Stimulated activated CD8-positive, alpha-beta memory T cell treated with anti-CD3 and anti-CD28 coated beads, Interleukin-7, amount 100 ng/mL, for 24 hours (primary cell): Measurements from ENCODE around the gene GALNT10.
"Not testable (repeated sequence)": the region's sequence is repeated elsewhere in the genome, so short reads cannot be mapped to it uniquely, and the experiment has no call there.

Experiments
- DNase-seq: peaks from one replicate; pipeline ENCODE4 v3.0.0-alpha.2; 2020; ENCODE audit warnings: low read depth

Gene GALNT10

DNA sequence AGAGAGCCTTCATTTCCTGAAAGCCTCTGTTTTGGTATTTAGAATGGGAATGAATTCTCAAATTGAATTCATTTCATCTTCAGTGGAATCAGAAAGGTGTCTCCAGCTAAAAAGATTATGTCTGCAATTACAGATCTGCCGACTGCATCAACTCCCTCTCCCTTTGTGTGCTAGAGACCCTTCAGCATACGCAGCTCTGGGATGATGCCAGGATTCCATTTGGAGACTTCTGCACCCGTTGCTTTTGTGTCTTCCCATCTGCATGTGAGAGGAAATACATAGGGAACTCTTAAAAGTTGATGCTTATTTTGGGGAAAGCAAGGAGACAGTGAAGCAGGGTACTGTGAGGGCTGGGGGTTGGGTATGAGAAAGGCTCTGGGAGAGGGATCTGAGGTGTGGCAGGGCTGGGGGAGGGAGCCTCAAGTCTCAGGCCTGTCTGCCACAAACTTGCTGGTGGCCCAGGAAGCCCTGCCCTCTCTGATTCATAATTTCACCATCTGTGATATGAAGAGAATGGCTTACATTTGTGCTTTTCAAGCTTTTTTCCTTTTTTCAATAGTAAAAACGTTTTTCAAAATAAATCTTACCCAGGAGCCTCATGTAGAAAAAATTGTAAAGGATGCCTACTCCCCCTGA is 165.6 kb downstream of the GALNT10 start:
- no peak for DNase-seq

DNA sequence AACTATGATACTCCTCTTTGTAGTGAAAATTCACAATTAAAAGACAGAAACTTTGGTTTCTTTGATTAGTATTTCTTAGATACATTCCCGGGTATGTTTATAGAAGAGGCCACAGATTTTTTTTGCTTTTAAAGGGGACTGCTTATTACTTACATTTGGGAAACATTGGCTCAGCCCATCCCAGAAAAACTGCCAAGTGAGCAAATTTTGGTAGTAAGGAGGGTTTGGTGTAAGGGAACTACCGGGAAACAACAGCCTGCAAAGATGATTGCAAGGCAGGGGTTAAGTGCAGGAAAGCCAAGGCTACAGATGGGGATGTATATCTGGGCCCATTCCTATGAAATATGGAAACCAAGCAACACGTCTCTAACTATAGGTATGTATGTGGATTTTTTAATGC is 166.4 kb downstream of the GALNT10 start:
- no peak for DNase-seq

DNA sequence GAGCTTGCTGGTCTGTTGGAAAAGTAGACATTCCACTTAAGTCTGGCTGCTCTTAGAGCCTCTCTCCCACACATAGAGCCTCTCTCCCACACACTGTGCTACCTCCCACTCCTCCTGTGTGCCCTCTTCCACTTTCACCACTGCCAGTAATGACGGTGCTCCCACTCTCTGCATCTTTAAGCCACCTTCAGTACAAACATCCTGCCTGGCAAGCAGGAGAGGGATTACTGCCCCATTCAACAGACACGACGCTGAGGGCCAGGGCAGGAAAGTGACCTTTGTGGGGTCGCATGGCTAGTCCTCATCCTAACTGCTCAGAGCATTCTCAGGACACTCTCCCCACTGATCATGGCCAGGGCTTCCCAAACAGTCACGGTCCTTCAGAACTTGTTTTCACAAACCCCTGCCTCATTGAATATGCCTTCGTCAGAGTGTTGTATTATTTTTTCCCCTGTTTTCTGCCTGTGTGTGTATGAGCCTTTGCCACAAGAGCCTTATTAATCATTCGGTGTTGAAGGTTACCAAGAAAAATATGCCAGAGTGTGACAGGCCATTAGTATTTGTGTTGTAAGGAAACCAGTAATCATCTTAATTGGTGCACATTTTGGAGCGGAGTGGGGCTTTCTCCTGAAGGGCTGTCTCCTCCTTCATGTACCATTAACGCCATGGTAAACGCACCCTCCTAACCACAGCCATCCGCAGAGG is 168.1 kb downstream of the GALNT10 start:
- no peak for DNase-seq

DNA sequence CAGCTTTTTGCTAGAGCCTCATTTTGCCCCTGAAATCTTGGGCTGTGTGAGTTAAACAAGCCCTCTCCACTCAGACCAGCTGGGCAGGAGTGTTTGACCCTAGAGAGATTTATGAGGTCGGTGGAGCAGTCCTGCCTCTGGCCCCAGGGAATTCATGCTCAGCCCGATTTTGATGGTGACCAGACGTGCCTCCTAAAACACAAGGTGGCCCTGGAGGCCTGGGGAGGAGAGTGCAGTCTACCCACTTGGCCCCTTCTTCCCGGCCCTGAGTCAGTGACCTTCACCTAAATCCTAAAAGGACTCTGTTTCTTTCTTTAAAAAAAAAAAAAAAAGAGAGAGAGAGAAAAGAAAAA is 168.7 kb downstream of the GALNT10 start:
- no peak for DNase-seq

DNA sequence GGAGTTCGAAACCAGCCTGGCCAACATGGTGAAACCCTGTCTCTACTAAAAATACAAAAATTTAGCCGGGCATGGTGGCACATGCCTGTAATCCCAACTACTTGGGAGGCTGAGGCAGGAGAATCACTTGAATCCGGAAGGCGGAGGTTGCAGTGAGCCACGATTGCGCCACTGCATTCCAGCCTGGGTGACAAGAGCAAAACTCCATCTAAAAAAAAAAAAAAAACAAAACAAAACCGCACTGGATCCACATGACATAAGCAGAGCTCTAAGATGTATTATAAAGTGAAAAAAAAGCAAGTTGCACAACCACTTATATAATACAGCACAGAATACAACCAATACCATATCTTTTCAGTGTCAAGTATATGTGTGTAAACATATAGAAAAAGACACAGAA is 169.7 kb downstream of the GALNT10 start:
- not testable (repeated sequence) for DNase-seq

DNA sequence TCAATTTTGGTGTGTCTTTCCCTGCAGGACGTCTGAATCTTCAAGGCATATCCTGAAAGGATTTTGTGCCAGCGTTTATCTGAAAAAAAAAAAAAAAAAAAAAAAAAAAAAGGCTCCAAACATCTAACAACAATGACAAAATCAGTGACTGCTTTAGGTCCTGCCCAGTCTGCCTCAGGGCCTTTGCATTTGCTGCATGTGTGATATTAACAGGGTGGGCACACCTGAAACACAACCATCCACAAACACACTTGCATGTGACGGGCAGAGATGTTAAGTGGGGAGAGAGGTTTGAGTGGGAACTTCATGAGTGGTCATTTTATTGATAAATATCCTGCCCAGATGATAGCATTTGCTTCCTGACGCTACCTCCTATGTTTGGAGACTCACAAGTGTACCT is 172.9 kb downstream of the GALNT10 start:
- DNase-seq, result no peak

DNA sequence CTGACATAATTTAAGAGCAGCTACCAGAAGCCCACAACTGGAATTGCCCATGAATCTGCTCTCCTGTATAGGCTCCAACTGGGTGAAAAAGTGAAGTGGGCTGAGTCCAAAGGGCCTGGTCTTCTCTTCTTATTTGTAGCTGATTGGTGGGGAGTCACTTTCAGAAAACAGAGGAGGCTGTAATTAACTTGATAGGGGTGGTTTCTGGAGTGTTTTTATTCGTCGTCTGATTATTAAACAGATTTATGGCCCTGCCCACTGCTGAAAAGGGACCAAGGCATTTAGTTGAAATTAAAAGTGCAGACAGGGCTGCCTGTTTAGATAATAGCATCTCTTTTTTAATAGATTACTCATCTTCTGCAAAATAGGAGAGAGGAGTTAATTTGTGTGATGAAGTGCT is 174.2 kb downstream of the GALNT10 start:
- no peak for DNase-seq

DNA sequence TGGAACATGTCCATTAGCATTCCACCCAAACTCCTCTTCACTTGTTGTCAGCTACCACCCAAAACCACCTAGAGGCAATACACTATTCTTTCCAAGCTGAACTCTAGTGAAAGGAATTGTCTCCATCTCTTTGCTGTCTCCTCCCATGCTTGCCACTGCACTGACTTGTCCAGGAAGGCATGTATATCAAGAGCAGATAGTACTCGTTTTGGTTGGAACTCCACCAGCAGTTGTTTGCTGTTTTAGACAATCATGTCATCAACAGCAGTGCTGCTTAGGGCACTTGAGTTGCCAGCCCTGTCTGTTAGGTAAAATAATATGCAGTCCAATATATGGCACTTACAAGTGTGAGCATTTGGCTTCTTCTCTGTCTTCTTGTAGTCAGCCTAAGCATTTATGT is 175.3 kb downstream of the GALNT10 start:
- no peak for DNase-seq

DNA sequence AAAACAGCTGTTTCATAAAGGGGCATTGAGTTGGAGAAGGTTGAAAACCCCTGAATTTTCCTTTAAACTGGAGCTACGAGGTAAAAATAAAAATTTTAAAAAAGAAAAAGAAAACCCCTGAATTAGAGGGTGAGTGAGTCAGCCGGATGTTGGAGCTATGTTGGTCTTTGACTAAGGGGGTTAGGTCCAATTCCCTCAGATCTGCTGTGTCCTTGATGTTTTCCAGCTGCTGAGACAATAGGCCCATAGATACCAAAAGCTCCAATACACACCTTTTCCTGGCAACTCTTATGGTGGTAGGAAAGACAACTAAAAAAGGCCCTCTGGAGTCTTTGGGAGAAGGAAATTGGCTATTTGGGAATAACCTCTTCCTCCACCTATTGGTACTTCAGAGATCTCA is 175.8 kb downstream of the GALNT10 start:
- no peak for DNase-seq

DNA sequence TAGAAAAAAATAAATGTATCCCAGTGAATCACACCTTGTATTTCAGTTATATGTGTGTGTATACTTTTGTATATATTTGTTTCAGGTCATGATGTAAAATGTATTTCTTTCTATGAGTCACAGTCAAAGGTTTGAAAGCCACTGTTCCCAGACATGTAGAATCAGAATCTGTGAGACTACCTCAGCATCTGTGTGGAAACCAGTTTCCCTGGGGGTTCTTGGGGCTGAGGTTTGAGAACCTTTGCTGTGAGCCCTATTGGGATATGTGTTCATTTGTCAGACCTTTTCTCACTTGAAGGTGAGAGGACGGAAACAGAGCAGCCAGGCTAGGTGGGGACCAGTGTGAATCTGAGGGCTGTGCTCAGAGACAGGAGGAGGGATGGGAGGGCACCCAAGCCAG is 176.6 kb downstream of the GALNT10 start:
- DNase-seq, result no peak

DNA sequence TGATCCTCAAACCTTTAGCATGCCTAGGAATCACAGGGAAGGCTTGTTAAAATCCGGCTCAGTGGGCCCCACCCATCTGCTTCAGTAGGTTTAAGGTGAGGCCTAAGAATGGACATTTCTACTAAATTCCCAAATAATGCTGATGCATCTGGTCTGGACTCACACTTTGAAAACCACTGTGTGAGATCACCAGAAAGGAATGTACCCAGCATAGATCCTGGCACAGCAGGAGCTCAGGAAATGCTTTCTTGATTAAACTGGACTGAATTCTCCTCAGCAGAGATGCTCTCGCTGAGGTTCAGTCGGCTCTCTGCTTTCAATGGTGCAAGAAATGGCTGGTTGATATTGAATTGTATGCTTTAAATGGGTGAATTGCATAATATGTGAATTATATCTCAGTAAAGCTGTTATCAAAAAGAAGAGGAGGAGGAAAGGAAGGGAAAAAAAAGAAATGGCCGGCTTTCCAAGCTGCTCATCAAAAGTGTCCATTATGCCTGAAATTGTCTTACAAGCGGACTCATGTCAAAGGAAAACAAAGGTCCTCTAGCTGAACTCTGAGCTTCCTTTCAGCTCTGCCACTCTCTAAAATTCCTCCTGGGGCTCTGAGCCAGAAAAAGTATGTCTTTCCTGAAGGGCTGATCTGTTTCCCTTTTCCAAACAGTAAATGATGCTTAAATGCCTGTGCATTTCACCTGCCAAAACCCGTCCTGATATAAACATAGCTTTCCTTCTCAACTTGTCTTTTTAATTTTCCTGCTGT is 177.7 kb downstream of the GALNT10 start:
- no peak for DNase-seq

DNA sequence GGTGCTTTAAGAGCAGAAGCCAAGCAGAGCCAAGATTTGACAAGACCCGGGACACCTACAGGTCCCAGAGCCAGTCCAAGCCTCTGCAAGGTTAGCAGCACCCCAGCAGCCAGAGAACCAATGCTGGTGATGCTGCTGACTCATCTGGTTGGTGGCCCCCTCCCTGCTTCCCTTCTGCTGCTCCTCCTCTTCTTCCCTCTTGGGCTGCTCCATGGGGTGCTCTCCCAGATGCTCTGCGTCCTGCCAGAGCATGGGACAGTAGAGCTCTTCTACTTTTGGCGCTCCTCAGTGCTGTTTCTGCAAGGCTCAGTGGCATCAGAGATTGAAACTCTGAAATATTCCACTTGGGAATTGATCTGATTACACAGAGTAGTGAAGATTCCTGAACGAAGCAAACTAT is 179.1 kb downstream of the GALNT10 start:
- no peak for DNase-seq

DNA sequence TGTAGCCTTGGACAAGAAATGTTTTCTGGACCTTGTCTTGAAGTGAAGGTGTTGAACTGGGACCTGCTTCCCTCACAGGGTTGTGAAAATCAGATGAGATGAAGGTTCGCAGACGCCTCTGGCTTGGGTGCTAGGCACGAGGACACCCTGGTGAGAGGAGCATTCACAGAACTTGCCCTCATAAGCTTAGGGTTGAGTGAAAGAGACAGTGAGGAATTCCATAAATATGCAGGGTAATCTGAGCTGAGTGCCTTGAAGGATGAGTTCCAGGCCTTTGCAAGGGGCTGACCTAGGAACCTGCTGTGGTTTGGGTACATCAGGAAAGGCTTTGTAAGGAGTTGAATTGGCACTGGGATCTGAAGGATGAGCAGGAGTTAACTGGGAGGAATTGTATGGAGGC is 179.6 kb downstream of the GALNT10 start:
- no peak for DNase-seq

DNA sequence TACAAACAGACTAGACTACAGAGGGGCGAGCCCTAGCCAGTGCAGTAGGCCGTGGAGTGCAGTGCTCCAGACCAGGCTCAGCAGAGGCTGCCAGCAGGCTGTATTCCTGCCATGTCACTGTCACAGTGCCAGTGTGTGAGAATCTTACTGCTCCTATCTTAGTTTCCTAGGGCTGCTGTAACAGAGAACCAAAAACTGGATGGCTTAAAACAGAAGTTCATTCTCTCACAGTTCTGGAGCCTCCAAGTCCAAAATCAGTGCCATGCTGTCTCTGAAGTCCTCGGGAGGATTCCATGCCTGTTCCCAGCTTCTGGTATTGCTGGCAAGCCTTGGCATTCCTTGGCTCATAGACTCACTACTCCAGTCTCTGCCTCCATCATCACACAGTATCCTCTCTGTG is 180.3 kb downstream of the GALNT10 start:
- DNase-seq, result no peak

DNA sequence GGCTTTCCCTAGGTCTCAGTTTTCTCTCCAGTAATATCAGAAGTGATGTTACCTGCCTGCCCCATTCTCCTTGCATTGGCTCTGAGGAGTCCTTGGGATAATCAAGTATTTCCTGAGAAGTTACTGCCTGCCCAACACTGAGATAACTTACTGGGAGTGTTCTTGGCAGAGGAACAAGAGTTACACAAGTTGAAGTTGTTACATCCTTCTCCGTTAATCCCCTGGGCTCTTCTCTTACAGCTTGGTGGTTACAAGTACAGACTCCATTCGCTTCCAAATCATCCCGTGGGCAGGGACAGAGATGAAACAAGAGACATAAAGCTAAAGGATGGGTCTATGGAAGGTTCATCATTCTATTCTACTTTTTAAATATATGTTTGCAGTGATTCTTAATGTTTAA is 181.2 kb downstream of the GALNT10 start:
- DNase-seq, result no peak

DNA sequence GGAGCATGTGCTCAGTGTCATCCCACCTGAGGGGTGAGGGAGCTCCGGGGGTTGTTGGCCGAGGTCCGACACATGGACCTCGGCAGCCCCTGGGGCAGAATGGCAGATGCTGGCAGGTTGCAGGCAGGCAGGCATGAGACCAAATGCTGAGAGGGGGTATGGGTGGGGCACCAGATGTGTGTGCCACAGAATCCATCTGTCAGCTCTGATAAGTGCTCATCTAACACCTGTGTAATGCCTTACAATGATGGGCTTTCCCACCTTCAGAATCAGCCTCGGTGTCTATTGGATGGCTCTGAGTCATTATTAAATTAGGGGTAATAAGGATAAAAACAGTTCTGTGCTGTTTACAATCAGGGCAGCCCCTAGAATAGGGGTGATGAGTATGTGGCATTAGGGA is 182.1 kb downstream of the GALNT10 start:
- no peak for DNase-seq

DNA sequence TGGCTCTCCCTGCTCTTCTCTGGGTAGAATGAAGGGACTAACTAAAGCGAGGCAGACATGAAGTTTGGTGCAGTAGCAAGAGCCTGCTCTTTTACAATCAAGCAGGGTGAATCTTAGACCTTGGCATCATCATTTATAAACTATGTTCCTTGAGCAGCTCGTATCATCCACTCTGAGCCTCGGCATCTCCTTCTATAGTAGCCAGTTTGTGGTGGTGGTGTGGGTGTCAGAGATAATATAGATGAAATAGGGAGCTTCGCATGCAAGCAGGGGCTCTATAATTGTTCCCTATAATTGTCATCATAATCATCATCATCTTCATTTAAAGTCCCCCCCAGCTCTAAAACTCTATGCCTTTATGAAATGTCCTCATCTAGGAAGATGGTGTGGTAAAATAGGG is 182.8 kb downstream of the GALNT10 start:
- DNase-seq, result no peak

DNA sequence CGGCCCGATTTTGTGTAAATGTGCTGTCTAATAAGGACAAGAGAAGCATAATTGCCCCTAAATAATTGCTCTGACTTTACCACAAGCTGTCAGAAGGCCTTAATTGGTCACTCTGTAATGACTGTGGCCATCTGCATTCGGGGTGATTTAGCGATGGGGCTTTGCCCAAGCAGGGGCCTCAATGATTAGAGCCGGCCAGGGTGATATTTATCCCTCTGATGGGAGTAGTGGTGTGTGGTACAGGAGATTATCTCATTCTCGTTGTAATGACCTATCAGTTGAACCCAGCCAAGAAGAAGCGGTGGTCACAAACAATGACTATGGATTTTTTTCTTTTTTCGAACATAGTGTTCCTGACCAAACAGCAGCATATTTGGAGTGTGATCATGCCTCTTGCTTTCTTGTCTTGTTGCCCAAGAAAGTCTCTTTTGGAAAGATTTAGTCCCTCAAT is 183.2 kb downstream of the GALNT10 start:
- no peak for DNase-seq

DNA sequence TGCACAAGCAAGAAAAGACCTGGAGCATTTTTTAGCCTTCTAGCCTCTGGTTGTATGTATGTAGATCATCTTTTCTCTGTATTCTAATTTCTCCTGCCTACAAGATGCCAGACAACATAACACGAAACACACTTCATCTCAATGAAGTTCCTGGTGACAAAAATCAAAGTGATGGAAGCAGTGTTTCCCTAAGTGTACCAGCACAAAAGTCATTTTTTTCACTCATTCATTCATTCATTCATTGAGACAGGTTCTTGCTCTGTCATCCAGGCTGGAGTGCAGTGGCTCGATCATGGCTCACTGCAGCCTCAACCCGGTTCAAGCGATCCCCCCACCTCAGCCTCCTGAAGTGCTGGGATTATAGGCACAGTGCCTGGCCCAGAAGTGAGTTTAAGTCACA is 183.7 kb downstream of the GALNT10 start:
- DNase-seq, result no peak

DNA sequence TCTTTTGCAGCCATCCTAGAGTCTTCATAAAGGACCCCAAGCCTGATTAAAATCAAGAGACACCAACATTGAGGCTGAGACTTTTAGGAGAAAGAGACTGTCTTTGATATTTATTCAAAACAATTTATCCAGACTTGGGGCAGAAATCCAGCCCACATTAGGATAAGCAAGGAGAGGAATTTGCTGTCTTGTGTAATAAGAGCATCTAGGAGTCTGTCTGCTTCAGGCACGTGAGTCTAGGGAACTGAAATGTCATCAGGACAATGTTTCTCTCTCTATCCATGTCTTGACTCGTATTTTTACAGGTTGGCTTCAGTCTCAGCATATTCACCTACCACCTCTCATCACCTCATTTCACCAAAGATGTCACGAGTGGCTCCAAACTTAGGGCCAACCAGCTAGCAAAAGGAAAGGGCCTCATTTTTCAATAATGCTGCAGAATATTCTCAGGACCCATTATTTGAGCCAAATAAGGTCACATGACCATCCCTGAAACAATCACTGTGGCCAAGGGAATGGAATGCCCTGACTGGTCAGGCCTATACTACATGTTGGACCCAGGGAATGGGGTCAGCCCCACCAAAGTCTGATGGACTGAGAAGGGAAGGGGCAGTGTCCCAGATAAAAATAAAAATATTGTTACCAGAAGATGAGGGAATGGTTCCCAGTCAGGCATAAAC is 184.9 kb downstream of the GALNT10 start:
- DNase-seq, result no peak

DNA sequence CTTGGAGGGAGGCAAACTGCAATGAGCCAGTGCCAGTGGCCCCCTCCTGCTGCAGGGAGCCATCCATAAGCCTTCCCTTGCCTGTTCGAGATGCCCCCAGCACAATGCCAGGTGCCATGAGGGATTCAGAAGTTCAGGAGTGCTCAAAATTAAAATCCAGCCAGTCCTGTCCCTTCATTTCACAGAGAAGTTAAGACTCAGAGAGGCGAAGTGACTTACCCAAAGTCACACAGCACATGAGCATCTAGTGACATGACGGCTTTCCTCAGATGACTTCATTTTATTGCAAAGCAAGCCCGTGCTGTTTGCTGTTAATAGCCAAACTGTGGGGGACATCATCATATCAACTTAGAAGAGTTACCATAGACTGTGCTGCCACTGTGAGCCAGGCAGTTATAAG is 185.9 kb downstream of the GALNT10 start:
- DNase-seq, result no peak

DNA sequence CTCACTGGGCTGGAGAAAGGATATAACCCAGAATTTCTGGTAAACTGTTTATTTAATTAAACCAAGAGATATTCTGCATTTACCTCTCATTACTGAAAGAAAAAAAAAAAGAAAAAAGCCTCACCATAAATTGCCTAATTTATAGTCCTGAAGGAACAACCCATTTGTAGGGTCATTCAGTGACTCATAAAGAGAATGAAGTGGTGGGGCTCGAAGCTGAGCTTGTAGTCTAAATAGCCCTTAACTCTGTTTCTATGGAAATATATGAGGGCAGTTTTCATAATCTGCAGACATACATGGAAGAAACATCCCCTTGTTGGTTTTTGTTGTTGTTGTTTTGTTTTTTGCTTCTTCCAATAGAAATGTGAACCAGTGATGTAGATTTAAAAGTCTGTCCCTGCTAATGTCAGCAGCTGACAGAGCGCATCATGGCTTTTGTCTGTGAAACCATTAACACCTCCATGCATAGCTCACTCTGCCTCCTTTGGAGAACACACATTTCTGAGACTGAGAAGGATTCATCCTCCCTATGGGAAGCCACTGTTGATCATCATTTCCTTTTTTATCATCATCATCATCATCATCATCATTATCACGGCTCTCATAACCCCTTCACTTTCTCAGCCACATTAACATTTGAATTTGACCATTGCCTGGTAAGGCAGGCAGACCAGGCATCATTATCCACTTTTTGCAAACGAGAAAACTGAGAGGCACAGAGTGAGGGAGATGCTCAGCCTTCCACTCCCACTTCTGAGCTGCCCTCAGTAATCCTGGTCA is 187.4 kb downstream of the GALNT10 start:
- no peak for DNase-seq
